Ovary (tissue), 9 donors: ENCODE measurements around the gene CAPG. TPM values are rescaled to one million over a fixed set of nuclear protein-coding genes. Genes with fewer than 3 reads are reported as not detected.

ENCODE experiments used
- DNase-seq, 5 donors: peaks; one replicate each; pipeline ENCODE4 v3.0.0-alpha.2; 2019 to 2020
- H3K27ac ChIP-seq, 2 donors: fragments of 200-600 bp; one replicate each; pipeline versions ENCODE4 v1.5.1 to v1.8.0; 2019 to 2022
- H3K27me3 ChIP-seq: fragments of 200-600 bp; one replicate; pipeline ENCODE4 v1.8.0; 2022
- H3K36me3 ChIP-seq: fragments of 200-600 bp; sonication (generic); one replicate; pipeline ENCODE4 v1.5.1; 2019
- H3K4me1 ChIP-seq: one replicate; pipeline ENCODE4 v1.8.1; 2013; ENCODE audit warnings: mild to moderate bottlenecking, moderate library complexity; ENCODE audit not compliant: insufficient read depth
- H3K4me3 ChIP-seq: fragments of 200-600 bp; sonication (generic); one replicate; pipeline ENCODE4 v1.5.1; 2017
- H3K9me3 ChIP-seq, 2 donors: fragments of 200-600 bp in 1 of 2; sonication (generic) in 1 of 2; one replicate each; pipeline versions ENCODE4 v1.5.1 to v1.8.1; 2013 to 2019; ENCODE audit warnings: mild to moderate bottlenecking in 1 of 2, moderate library complexity in 1 of 2
- CTCF ChIP-seq, 3 donors: fragments of 450-650 bp in 2 of 3; fragments of 200-600 bp in 1 of 3; IDR thresholded peaks; one replicate each; pipeline versions ENCODE4 v1.5.1 to v1.8.0; 2016 to 2022; ENCODE audit warnings: antibody characterized with exemption in 3 of 3, mild to moderate bottlenecking in 1 of 3
- EP300 ChIP-seq: sonication (generic); formaldehyde crosslinking; IDR thresholded peaks from one replicate; pipeline ENCODE4 v1.6.1; 2017; ENCODE audit warnings: antibody characterized with exemption
- POLR2A ChIP-seq: fragments of 450-650 bp; IDR thresholded peaks from one replicate; pipeline ENCODE4 v1.6.1; 2017; ENCODE audit warnings: antibody characterized with exemption, mild to moderate bottlenecking, moderate library complexity
- WGBS, 3 donors: extraction: QIAGEN DNeasy Blood & Tissue Kit in 1 of 3; methylation state at CpG; one replicate each; pipeline versions ENCODE4 v1.1.5 to v1.1.7; 2013 to 2017; 5-methylcytosine and 5-hydroxymethylcytosine counted together
- intact Hi-C, 4 donors: fragments of 100-400 bp; cut with DNase I; formaldehyde crosslinking; loops; one replicate each; pipeline versions ENCODE4 v1.11.0 to v1.15.1; 2022 to 2023
- polyA plus RNA-seq, 2 donors: library from polyadenylated mRNA; stranded (reverse); fragments of 200-250 nt in 1 of 2; fragments of 350-450 nt in 1 of 2; fragmentation: Illumina TruSeq in 1 of 2; extraction: RNeasy Lipid Tissue Mini Kit (QIAGEN cat#74804) in 1 of 2; gene quantifications; one replicate each; pipeline ENCODE4 v1.2.3, GENCODE V29; 2013 to 2014
- total RNA-seq, 7 donors: library from RNA; depleted of rRNA in 2 of 7; stranded (reverse); fragments of >200 nt in 2 of 7; fragmentation: NEBNext Ultra II Directional in 3 of 7; extraction: Animal tissue kit (Norgen Biotek cat#: 25700) in 3 of 7; gene quantifications; one replicate each; pipeline versions ENCODE4 v1.1.0 to v1.2.4, GENCODE V29; 2016 to 2023
- donor health status: DM: no; HTN: no; CAD: no; lungs with moderate emphysema.
- donor health status: DM: no; HTN: no; CAD: no.
- donor health status: Bipolar disorder and iron deficiency.
- donor health status: DM: yes; HTN: yes; CAD: no.
- donor health status: DM: no; HTN: no; CAD: no.
- donor health status: DM: yes; HTN: yes; CAD: no.

CAPG gene
- total and polyA plus RNA-seq, 9 donors, result 6.8 to 97.8 (median 22.8) TPM

GRCh38 chr2:85401844-85402243, 8.3 kb downstream of the CAPG start:
- H3K36me3 ChIP-seq, result no peaks in the 10 kb centered on the region
- WGBS, 3 donors, result 91 to 96% (median 93%) methylated on average over 8 of the region's 8 CpGs
- no peaks in the 10 kb centered on the region for H3K9me3 ChIP-seq
- intact Hi-C loops, result no loop called here
- peak in 1 of 5 donors; percentile 12 for DNase-seq
- TF ChIP-seq POLR2A (no peak), EP300 (no peak), CTCF (IDR thresholded peaks at IDR 0.05) (no peak)
- H3K4me1 ChIP-seq, result peaks cover 3% of the 10 kb centered on the region
- H3K27ac ChIP-seq, result no peak overlapping the region
- no peak overlapping the region for H3K4me3 ChIP-seq
- no peaks in the 10 kb centered on the region for H3K27me3 ChIP-seq

- no peaks in the 10 kb centered on the region for H3K36me3 ChIP-seq
- DNase-seq, result no peak
- H3K4me3 ChIP-seq, result no peak overlapping the region
- no peaks in the 10 kb centered on the region for H3K27me3 ChIP-seq
- H3K9me3 ChIP-seq, result no peaks in the 10 kb centered on the region
- intact Hi-C loops, result no loop called here
- 86 to 90% (median 90%) methylated on average over 7 of the region's 7 CpGs for WGBS, 3 donors
- H3K4me1 ChIP-seq, result peaks cover 4% of the 10 kb centered on the region
- H3K27ac ChIP-seq, result no peak overlapping the region
- TF ChIP-seq CTCF (IDR thresholded peaks at IDR 0.05), result no peak
- TF ChIP-seq POLR2A, result no peak
- no peak for TF ChIP-seq EP300
Measured at GRCh38 chr2:85401464-85401805, 8.7 kb downstream of the CAPG start.

DNA sequence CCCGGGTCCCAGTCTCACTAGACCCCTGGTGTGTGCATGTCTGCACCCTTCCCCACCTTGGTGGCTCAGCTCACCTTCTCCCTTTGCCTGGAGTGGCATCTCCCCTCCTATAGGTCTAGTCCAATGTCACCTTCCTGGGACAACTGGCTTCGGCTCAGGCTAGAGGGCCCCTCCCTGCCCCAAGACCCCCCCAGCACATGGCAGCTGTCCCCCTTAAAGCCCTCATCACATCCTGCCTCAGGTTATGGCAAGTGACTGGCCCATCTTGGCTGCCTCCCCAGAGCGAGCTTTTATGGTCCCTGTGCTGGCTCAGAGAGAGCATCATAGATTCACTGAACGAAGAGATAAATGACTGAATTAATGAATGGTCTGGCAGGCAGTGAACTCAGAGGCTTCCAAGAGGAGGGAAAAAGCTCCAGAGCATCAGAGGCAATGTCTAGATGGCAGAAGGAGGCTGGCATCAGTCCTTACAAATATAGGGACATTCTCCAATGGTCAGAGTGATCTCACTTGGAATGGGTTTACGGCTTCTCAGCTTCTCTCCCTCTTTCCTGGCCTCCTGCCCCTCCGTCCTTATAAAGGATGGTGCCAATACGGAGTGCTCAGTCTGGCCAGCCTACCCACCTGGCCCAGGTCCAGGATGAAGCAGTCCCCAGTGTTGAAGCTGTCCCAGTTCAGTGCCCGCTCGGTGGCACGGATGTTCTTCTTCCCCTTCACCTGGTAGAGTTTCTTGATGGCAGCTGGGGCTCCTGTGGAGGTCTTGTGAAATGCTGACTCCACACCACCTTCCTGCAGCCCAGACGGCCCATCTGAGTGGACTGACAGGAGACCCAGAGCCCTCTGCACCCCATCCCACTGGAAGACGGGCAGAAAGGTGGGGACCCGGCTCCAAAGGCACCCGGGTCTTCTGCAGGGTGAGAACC, 9.4 kb downstream of the CAPG start:
- no peaks in the 10 kb centered on the region for H3K9me3 ChIP-seq
- intact Hi-C loops, result no loop called here
- peak in 1 of 5 donors; percentile 28 for DNase-seq
- TF ChIP-seq POLR2A, result no peak
- TF ChIP-seq EP300, result no peak
- no peak for TF ChIP-seq CTCF (IDR thresholded peaks at IDR 0.05)
- no peak overlapping the region for H3K4me3 ChIP-seq
- WGBS, 3 donors, result 81 to 90% (median 87%) methylated on average over 14 of the region's 14 CpGs
- H3K27ac ChIP-seq, result no peak overlapping the region
- H3K4me1 ChIP-seq, result peaks cover 4% of the 10 kb centered on the region
- H3K36me3 ChIP-seq, result no peaks in the 10 kb centered on the region
- H3K27me3 ChIP-seq, result no peaks in the 10 kb centered on the region

- H3K27me3 ChIP-seq, result no peaks in the 10 kb centered on the region
- intact Hi-C loops, result no loop called here
- H3K9me3 ChIP-seq, result no peaks in the 10 kb centered on the region
- no peak overlapping the region for H3K27ac ChIP-seq
- WGBS, 3 donors, result 93 to 95% (median 93%) methylated on average over 8 of the region's 8 CpGs
- H3K36me3 ChIP-seq, result no peaks in the 10 kb centered on the region
- peaks cover 4% of the 10 kb centered on the region for H3K4me1 ChIP-seq
- no peak for TF ChIP-seq POLR2A
- no peak for TF ChIP-seq EP300
- TF ChIP-seq CTCF (IDR thresholded peaks at IDR 0.05), result no peak
- DNase-seq, result no peak
- no peak overlapping the region for H3K4me3 ChIP-seq
Measured at GRCh38 chr2:85400023-85400422, 10.1 kb downstream of the CAPG start.
